GM12878 (cell line): ENCODE measurements around the gene PILRB. TPM values are rescaled to one million over a fixed set of nuclear protein-coding genes. Genes with fewer than 3 reads are reported as not detected.

Source experiments
- ATF2 ChIP-seq: IDR thresholded peaks from 2 replicates; pipeline ENCODE4 v1.6.1; 2012; ENCODE audit warnings: low read length, inconsistent platforms
- BMI1 ChIP-seq: fragments of 450-650 bp; IDR thresholded peaks from 2 replicates; pipeline ENCODE4 v1.6.1; 2016; ENCODE audit warnings: mild to moderate bottlenecking, moderate library complexity, borderline replicate concordance
- ELK1 ChIP-seq: IDR thresholded peaks from 2 replicates; pipeline ENCODE4 v1.6.1; 2012; ENCODE audit warnings: low read depth, low read length, improper control_type of control experiment
- ETV6 ChIP-seq, 2 experiments: fragments of 450-650 bp in 1 of 2; IDR thresholded peaks in 1 of 2; conservative IDR thresholded peaks in 1 of 2; 2 replicates each; pipeline ENCODE4 v1.6.1; 2014; ENCODE audit warnings: antibody characterized with exemption in 1 of 2, borderline replicate concordance in 1 of 2, low read depth in 1 of 2, mild to moderate bottlenecking in 1 of 2, moderate library complexity in 1 of 2
- FOS ChIP-seq: IDR thresholded peaks from 3 replicates; pipeline ENCODE4 v1.6.1; 2011; ENCODE audit warnings: borderline replicate concordance; ENCODE audit not compliant: insufficient read length; ENCODE audit errors: extremely low read depth
- FOXM1 ChIP-seq: IDR thresholded peaks from 2 replicates; pipeline ENCODE4 v1.6.1; 2012; ENCODE audit warnings: low read depth, mild to moderate bottlenecking, inconsistent platforms, low read length, moderate library complexity
- JUNB ChIP-seq: IDR thresholded peaks from 2 replicates; pipeline ENCODE4 v1.6.1; 2016; ENCODE audit warnings: antibody characterized with exemption, mild to moderate bottlenecking
- MTA2 ChIP-seq: fragments of 450-650 bp; IDR thresholded peaks from 2 replicates; pipeline ENCODE4 v1.6.1; 2016; ENCODE audit warnings: low read depth, mild to moderate bottlenecking, moderate library complexity
- MTA3 ChIP-seq: IDR thresholded peaks from 2 replicates; pipeline ENCODE4 v1.6.1; 2012; ENCODE audit warnings: low read length, inconsistent platforms, borderline replicate concordance
- NR2C2 ChIP-seq: IDR thresholded peaks from 2 replicates; pipeline ENCODE4 v1.6.1; 2011; ENCODE audit warnings: borderline replicate concordance, low read depth; ENCODE audit not compliant: control insufficient read depth, insufficient read length
- NRF1 ChIP-seq: conservative IDR thresholded peaks from 2 replicates; pipeline ENCODE4 v1.6.1; 2011; ENCODE audit warnings: mild to moderate bottlenecking, low read depth, low read length, improper control_type of control experiment
- PBX3 ChIP-seq: IDR thresholded peaks from 2 replicates; pipeline ENCODE4 v1.6.1; 2011; ENCODE audit warnings: mild to moderate bottlenecking, low read depth, low read length, moderate library complexity; ENCODE audit not compliant: insufficient replicate concordance
- POLR2A ChIP-seq: IDR thresholded peaks from 2 replicates; pipeline ENCODE4 v1.6.1; 2011; ENCODE audit warnings: low read depth, mild to moderate bottlenecking, low read length
- POLR2AphosphoS5 ChIP-seq: IDR thresholded peaks from 2 replicates; pipeline ENCODE4 v1.6.1; 2011; ENCODE audit warnings: mild to moderate bottlenecking, low read length, inconsistent platforms
- POU2F2 ChIP-seq: IDR thresholded peaks from 3 replicates; pipeline ENCODE4 v1.6.1; 2011; ENCODE audit warnings: low read depth, mild to moderate bottlenecking, low read length, borderline replicate concordance
- RAD21 ChIP-seq: IDR thresholded peaks from 2 replicates; pipeline ENCODE4 v1.6.1; 2011; ENCODE audit warnings: mild to moderate bottlenecking, low read depth, low read length, moderate library complexity; ENCODE audit not compliant: insufficient read depth
- RAD51 ChIP-seq: fragments of 450-650 bp; IDR thresholded peaks from 2 replicates; pipeline ENCODE4 v1.6.1; 2016; ENCODE audit warnings: moderate library complexity, mild to moderate bottlenecking, inconsistent platforms
- SIN3A ChIP-seq: IDR thresholded peaks from 2 replicates; pipeline ENCODE4 v1.6.1; 2012; ENCODE audit warnings: low read depth, low read length, improper control_type of control experiment
- STAT3 ChIP-seq: IDR thresholded peaks from 2 replicates; pipeline ENCODE4 v1.6.1; 2011; ENCODE audit warnings: low read depth, low read length, improper control_type of control experiment
- TAF1 ChIP-seq: IDR thresholded peaks from 2 replicates; pipeline ENCODE4 v1.6.1; 2011; ENCODE audit warnings: mild to moderate bottlenecking, low read depth, low read length, borderline replicate concordance
- TARDBP ChIP-seq: IDR thresholded peaks from 2 replicates; pipeline ENCODE4 v1.6.1; 2016; ENCODE audit warnings: borderline replicate concordance
- TBL1XR1 ChIP-seq: IDR thresholded peaks from 2 replicates; pipeline ENCODE4 v1.6.1; 2012; ENCODE audit warnings: low read depth, low read length, improper control_type of control experiment
- TCF12 ChIP-seq: IDR thresholded peaks from 2 replicates; pipeline ENCODE4 v1.6.1; 2011; ENCODE audit warnings: low read depth, mild to moderate bottlenecking, low read length
- USF2 ChIP-seq: IDR thresholded peaks from 2 replicates; pipeline ENCODE4 v1.6.1; 2011; ENCODE audit warnings: low read depth, low read length, improper control_type of control experiment, borderline replicate concordance
- YY1 ChIP-seq: IDR thresholded peaks from 2 replicates; pipeline ENCODE4 v1.6.1; 2011; ENCODE audit warnings: low read depth, mild to moderate bottlenecking, low read length
- ZNF217 ChIP-seq: fragments of 450-650 bp; IDR thresholded peaks from 2 replicates; pipeline ENCODE4 v1.6.1; 2017; ENCODE audit warnings: antibody characterized with exemption, mild to moderate bottlenecking
- ZNF24 ChIP-seq: fragments of 450-650 bp; IDR thresholded peaks from 2 replicates; pipeline ENCODE4 v1.6.1; 2017; ENCODE audit warnings: antibody characterized with exemption, mild to moderate bottlenecking
- ZNF384 ChIP-seq: IDR thresholded peaks from 2 replicates; pipeline ENCODE4 v1.6.1; 2012; ENCODE audit warnings: low read depth, mild to moderate bottlenecking, low read length, improper control_type of control experiment, borderline replicate concordance
- polyA plus RNA-seq, 11 experiments: library from polyadenylated mRNA; depleted of rRNA in 4 of 11; unstranded in 6 of 11; stranded (reverse) in 5 of 11; fragments of >200 nt; fragmentation: Nextera tagmentation in 4 of 11; fragmentation: Illumina TruSeq in 1 of 11; extraction: Ambion mirVana in 4 of 11; extraction: Trizol in 1 of 11; gene quantifications; 1 replicate in 1 of 11; 2 replicates in 10 of 11; pipeline versions ENCODE4 v1.2.1 to v1.2.3, GENCODE V29; 2011 to 2016; ENCODE audit warnings: inconsistent platforms in 2 of 11, missing spikeins in 2 of 11, low read depth in 1 of 11
- total RNA-seq, 4 experiments: library from RNA; depleted of rRNA in 3 of 4; stranded (reverse); fragments of >200 nt in 3 of 4; fragmentation: Illumina TruSeq in 1 of 4; extraction: Trizol in 1 of 4; gene quantifications; 2 replicates each; pipeline versions ENCODE4 v1.2.1 to v1.2.3, GENCODE V29; 2013 to 2021

PILRB gene
- total and polyA plus RNA-seq, 10 of the 15 experiments (the other 5 are each of a cell fraction or from before 2014, with no cell fraction given) = 2.6 to 50.3 (median 22.0) TPM

- no peak for TF ChIP-seq FOS
- TF ChIP-seq PBX3 = no peak
- peak; percentile 60 for TF ChIP-seq ATF2
- 0 out of 2 replicates have a peak, but pooled peaks have one; percentile 35 for TF ChIP-seq ZNF217
- TF ChIP-seq ETV6 (conservative IDR thresholded peaks at IDR 0.05 in 1 of 2, IDR thresholded peaks at IDR 0.05 in 1 of 2; ENCODE audit: borderline replicate concordance in 1 of 2, low read depth in 1 of 2) = no peak; a peak in 1 of 4 replicates
- no peak; the same call in 1 of the 2 replicates for TF ChIP-seq JUNB
- no peak for TF ChIP-seq NR2C2
- TF ChIP-seq ELK1 = no peak
- no peak for TF ChIP-seq MTA3
- TF ChIP-seq POU2F2 = peak; percentile 72; the same call in 2 of the 3 replicates
- TF ChIP-seq TBL1XR1 = peak; percentile 46; the same call in 1 of the 2 replicates
- TF ChIP-seq FOXM1 = no peak; the same call in 1 of the 2 replicates
- TF ChIP-seq STAT3 = no peak
- TF ChIP-seq YY1 = 0 out of 2 replicates have a peak, but pooled peaks have one; percentile 17
- TF ChIP-seq MTA2 = peak; percentile 72; the same call in 1 of the 2 replicates
- TF ChIP-seq TARDBP = no peak
- TF ChIP-seq USF2 = peak; percentile 82
- peak; percentile 77 for TF ChIP-seq POLR2A
- TF ChIP-seq SIN3A = no peak
- peak; percentile 95 for TF ChIP-seq RAD51
- no peak for TF ChIP-seq NRF1
- TF ChIP-seq TAF1 = no peak
- no peak for TF ChIP-seq RAD21
- 0 out of 2 replicates have a peak, but pooled peaks have one; percentile 10 for TF ChIP-seq ZNF24
- peak; percentile 65; the same call in 1 of the 2 replicates for TF ChIP-seq POLR2AphosphoS5
- TF ChIP-seq BMI1 = peak; percentile 24; the same call in 1 of the 2 replicates
- TF ChIP-seq TCF12 = no peak
- TF ChIP-seq ZNF384 = no peak
These were observed 11.2 kb downstream of the PILRB start (continued) for GRCh38 chr7:100369105-100369504.
